ENCODE data around the gene BLOC1S4. TPM values are rescaled to one million over a fixed set of nuclear protein-coding genes. Genes with fewer than 3 reads are reported as not detected.
"Not testable (repeated sequence)": the region's sequence is repeated elsewhere in the genome, so short reads cannot be mapped to it uniquely, and the experiment has no call there.

Gene BLOC1S4, protein sequence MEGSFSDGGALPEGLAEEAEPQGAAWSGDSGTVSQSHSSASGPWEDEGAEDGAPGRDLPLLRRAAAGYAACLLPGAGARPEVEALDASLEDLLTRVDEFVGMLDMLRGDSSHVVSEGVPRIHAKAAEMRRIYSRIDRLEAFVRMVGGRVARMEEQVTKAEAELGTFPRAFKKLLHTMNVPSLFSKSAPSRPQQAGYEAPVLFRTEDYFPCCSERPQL
- 10 to 100 TPM in 2 of 12 donors, 1 to 10 TPM in 9, not detected in 1; 6.0 to 13.6 (median 7.5) TPM for polyA plus RNA-seq (ENCODE audit: insufficient read length in 12 of 12)
- long read RNA-seq, donor 1, transcript BLOC1S4-201 (1 exons, 1,617 nt) = major isoform, 36 of 36 reads
- long read RNA-seq, donor 1, partial matches to known transcripts = 0 of 36 reads
- long read RNA-seq, donor 1, other reads (novel, unspliced or antisense) = 0 of 36 reads
- long read RNA-seq, donor 2, transcript BLOC1S4-201 (1 exons, 1,617 nt) = major isoform, 21 of 21 reads
- long read RNA-seq, donor 2, partial matches to known transcripts = 0 of 21 reads
- long read RNA-seq, donor 2, other reads (novel, unspliced or antisense) = 0 of 21 reads
- long read RNA-seq, donor 3, transcript BLOC1S4-201 (1 exons, 1,617 nt) = major isoform, 10 of 10 reads
- long read RNA-seq, donor 3, partial matches to known transcripts = 0 of 10 reads
- long read RNA-seq, donor 3, other reads (novel, unspliced or antisense) = 0 of 10 reads
- long read RNA-seq, donor 4 = 0 reads
- long read RNA-seq, donor 5, transcript BLOC1S4-201 (1 exons, 1,617 nt) = major isoform, 23 of 23 reads
- long read RNA-seq, donor 5, partial matches to known transcripts = 0 of 23 reads
- long read RNA-seq, donor 5, other reads (novel, unspliced or antisense) = 0 of 23 reads
- long read RNA-seq, donor 6, transcript BLOC1S4-201 (1 exons, 1,617 nt) = major isoform, 9 of 9 reads
- long read RNA-seq, donor 6, partial matches to known transcripts = 0 of 9 reads
- long read RNA-seq, donor 6, other reads (novel, unspliced or antisense) = 0 of 9 reads
- long read RNA-seq, donor 7, transcript BLOC1S4-201 (1 exons, 1,617 nt) = major isoform, 7 of 7 reads
- long read RNA-seq, donor 7, partial matches to known transcripts = 0 of 7 reads
- long read RNA-seq, donor 7, other reads (novel, unspliced or antisense) = 0 of 7 reads
- long read RNA-seq, donor 8, transcript BLOC1S4-201 (1 exons, 1,617 nt) = major isoform, 20 of 20 reads
- long read RNA-seq, donor 8, partial matches to known transcripts = 0 of 20 reads
- long read RNA-seq, donor 8, other reads (novel, unspliced or antisense) = 0 of 20 reads
- long read RNA-seq, donor 9, transcript BLOC1S4-201 (1 exons, 1,617 nt) = major isoform, 7 of 7 reads
- long read RNA-seq, donor 9, partial matches to known transcripts = 0 of 7 reads
- long read RNA-seq, donor 9, other reads (novel, unspliced or antisense) = 0 of 7 reads
- long read RNA-seq, donor 10, transcript BLOC1S4-201 (1 exons, 1,617 nt) = major isoform, 22 of 22 reads
- long read RNA-seq, donor 10, partial matches to known transcripts = 0 of 22 reads
- long read RNA-seq, donor 10, other reads (novel, unspliced or antisense) = 0 of 22 reads
- long read RNA-seq, donor 11, transcript BLOC1S4-201 (1 exons, 1,617 nt) = major isoform, 23 of 23 reads
- long read RNA-seq, donor 11, partial matches to known transcripts = 0 of 23 reads
- long read RNA-seq, donor 11, other reads (novel, unspliced or antisense) = 0 of 23 reads

DNA sequence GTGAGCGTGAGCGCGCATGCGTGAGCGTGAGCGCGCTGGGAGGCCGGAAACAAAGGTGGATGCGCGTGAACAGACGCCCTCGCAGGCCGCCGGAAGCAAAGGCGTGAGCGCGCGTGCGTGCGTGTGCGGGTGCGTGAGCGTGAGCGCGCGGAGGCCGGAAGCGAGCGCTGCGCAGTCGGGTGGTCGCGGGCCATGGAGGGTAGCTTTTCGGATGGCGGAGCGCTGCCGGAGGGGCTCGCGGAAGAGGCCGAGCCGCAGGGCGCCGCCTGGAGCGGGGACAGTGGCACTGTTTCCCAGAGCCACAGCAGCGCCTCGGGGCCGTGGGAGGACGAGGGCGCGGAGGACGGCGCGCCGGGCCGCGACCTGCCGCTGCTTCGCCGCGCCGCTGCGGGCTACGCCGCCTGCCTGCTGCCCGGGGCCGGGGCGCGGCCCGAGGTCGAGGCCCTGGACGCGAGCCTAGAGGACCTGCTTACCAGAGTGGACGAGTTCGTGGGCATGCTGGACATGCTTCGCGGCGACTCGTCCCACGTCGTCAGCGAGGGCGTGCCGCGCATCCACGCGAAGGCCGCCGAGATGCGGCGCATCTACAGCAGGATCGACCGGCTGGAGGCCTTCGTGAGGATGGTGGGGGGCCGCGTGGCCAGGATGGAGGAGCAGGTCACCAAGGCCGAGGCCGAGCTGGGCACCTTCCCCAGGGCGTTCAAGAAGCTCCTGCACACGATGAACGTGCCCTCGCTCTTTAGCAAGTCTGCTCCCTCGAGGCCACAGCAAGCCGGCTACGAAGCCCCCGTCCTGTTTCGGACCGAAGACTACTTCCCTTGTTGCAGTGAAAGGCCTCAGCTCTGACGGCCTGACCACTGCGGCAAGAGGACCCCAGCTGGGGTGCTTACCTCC is at the start of gene BLOC1S4:
TSS of gene BLOC1S4 (plus strand) at position 157 of the 894 bp plus-strand sequence. CDS start at position 193, 36 bp downstream.
- DNase-seq = peak; percentile 94

DNA sequence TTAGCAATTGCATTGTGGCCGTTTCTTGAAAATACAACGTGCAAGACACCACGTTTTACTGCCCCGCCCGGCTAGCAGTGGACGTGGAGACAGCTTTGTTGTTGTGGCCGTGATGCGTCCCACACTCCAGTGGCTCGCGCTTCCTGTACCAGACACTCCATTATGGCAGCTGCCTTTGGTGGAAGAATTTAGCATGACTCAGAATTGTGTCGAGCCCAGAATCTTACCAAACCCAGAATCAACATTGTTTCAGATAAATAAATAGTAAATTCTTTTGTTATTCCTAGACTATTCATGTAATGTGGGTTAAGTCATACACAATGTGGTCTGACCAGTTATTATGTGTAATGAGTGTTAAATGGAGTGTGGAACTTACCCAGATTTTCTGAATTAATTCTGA is 47.6 kb upstream of the BLOC1S4 start:
- no peak for DNase-seq

DNA sequence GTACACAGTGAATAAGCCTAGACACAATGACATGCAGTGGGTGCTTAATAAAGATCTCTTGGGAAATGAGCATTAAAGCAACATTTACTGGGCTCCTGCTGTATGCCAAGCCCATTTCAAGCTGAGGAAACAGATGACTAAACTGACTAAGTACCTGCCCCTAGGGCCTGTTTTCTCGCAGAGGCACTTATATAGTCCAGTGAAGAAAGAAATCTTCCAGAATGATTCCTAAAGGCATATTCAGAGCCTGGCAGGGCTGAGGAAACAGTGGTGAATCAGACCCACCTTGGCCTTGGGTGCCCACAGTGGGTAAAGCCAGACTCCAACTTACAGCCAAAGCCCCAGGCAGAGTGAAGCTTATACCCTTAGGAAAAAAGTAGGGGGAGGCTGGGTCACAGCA is 44.3 kb upstream of the BLOC1S4 start:
- no peak for DNase-seq

DNA sequence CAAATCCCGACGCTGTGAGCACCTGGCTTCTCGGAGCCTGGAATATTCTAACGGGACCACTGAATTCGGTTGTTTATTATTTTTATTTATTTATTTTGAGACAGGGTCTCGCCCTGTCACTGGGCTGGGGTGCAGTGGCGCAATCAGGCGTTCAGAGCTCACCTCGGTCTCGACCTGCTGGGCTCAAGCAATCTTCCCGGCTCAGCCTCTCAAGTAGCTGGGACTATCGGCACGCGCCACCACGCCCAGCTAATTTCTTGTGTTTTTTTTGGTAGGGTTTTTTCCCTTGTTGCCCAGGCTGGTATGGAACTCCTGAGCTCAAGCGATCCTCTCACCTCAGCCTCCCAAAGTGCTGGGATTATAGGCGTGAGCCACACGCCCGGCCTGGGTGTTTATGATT is 43.8 kb upstream of the BLOC1S4 start:
- no peak for DNase-seq

DNA sequence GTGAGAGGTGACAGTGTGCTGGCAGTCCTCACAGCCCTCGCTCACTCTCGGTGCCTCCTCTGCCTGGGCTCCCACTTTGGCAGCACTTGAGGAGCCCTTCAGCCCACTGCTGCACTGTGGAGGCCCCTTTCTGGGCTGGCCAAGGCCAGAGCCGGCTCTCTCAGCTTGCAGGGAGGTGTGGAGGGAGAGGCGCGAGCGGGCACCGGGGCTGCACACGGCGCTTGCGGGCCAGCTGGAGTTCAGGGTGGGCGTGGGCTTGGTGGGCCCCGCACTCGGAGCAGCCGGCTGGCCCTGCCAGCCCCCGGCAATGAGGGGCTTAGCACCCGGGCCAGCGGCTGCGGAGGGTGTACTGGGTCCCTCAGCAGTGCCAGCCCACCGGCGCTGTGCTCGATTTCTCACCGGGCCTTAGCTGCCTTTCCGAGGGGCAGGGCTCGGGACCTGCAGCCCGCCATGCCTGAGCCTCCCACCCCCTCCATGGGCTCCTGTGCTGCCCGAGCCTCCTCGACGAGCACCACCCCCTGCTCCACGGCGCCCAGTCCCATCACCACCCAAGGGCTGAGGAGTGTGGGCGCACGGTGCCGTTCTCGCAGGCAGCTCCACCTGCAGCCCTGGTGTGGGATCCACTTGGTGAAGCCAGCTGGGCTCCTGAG is 43.3 kb upstream of the BLOC1S4 start:
- DNase-seq = not testable (repeated sequence)

DNA sequence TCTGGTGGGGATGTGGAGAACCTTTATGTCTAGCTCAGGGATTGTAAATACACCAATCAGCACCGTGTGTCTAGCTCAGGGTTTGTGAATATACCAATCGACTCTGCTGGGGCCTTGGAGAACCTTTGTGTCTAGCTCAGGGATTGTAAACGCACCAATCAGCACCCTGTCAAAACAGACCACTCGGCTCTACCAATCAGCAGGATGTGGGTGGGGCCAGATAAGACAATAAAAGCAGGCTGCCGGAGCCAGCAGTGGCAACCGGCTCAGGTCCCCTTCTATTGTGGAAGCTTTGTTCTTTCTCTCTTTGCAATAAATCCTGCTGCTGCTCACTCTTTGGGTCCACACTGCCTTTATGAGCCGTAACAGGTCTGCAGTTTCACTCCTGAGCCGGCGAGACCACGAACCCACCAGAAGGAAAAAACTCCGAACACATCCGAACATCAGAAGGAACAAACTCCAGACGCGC is 42.7 kb upstream of the BLOC1S4 start:
- not testable (repeated sequence) for DNase-seq

DNA sequence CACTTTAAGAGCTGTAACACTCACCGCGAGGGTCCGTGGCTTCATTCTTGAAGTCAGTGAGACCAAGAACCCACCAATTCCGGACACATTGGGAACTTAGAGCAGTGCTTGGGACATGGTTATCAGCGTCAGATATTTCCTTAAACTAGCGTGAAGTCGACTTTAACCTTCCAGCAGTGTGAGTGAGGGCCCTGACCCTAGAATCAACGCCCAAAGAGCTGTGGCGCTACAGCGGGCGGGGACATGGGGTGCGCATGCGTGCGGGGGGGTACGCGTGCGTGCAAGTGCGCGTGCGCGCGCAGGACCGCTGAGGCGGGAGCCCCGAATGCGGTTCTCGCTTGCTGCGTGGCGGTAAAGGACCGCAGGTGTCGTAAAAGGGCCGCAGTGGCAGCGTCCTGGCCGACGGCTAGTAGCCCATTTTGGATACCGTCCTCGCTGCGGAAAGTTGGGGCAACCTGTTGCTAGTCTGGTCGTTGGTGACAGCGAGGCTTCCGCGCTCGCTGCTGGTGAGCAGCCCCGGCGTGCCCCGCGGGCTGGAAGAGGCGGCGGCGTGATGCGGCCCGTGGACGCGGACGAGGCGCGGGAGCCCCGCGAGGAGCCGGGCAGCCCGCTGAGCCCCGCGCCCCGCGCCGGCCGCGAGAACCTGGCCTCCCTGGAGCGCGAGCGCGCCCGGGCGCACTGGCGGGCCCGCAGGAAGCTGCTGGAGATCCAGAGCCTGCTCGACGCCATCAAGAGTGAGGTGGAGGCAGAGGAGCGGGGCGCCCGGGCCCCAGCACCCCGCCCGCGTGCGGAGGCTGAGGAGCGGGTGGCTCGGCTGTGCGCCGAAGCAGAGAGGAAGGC is 42.1 kb upstream of the BLOC1S4 start:
- peak; percentile 96 for DNase-seq

DNA sequence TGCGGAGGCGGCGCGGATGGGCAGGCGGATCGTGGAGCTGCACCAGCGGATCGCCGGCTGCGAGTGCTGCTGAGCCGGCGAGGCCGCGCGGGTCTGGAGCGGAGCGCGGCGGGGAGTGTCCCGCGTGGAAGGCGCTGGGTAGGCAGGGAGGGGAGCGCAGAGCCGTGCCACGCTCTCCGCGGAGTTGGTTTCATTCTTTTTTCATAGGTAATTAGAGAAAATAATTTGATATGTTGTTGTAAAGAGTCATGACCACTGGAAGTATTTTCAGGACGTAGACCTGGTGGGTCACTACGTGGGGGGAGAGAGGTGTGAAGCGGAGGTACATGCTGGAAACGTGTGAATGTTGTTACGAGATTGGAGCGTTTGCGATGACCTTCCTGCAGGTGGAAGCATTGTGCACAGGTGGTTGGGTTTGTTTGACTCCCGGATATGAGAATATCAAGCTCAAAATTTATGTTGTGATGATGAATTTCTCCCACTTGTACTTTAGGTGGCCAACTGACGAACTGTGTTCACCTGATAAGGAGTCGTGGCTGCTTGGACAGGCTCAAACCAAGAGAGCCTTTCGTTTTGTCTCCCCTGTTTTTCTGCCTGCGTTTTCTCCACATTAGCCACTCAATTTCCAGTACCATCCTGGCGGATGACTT is 41.3 kb upstream of the BLOC1S4 start:
- DNase-seq = no peak

DNA sequence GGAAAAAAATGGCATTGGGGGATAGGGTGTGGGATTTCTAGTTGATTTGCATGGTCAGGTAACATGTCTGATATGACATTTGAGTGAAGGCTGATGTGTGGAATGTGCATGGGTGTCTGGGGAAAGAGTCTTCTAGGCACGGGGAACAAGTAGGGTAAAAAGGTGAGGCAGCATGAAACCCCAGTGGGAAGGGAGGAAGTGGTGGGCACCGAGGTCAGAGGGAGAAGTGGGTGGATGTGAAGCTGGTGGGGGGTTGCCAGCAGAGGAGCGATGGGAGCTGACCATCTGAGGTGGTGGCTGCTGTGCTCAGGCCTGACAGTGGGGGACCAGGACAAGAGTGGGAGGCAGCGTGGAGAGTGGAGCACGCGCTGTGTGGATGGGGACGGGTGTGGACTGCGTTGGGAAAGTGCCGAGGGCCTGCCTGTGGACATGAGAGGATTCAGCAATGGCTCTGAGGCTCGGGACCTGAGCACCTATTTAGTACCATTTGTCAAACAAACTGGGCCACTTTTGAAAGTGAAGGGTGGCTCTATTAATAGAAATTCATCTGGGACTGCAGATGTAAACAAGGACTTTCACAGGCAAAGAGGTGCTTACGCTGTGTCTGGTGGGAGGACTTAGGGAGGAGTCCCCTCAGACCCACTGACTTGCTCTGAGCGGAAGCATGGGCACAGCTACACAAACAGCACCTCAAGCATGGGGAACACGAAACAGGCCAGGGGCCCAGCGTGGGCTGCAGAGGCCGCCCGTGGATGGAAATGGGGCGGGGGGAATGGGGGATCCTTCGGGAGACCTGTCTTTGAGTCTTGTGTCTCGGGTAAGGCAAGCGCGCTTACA is 39.0 kb upstream of the BLOC1S4 start:
- DNase-seq = no peak

DNA sequence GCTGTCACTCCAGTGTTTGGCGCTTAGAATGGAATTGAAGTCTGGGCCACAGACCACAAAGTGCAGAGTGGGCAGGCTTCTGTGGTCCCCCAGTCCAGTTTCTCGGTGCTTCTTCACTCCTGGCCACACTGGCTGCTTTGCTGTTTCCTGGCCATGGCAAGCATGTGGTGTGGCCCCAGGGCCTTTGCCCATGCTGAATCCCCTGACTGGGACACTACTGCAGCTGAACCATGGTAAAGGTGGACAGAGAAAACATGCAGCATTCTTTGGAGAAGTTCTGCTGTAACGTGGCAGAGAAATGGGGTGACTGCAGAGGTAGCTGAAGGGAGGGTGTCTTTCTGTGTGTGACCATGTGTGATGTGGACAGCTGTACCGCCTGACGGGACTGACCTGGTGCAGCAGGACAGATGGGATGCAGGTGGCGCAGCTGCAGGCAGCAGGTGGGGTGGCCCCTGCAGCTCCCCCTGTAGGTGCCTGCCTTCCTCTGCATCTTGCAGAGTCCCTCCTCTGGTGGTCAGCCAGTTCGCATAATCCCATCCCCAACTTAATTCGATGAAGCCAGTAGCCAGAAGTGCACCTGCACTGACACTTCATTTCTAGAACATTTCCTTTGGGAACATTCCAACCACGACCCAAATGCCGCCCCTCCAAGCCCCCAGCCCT is 35.5 kb upstream of the BLOC1S4 start:
- no peak for DNase-seq

DNA sequence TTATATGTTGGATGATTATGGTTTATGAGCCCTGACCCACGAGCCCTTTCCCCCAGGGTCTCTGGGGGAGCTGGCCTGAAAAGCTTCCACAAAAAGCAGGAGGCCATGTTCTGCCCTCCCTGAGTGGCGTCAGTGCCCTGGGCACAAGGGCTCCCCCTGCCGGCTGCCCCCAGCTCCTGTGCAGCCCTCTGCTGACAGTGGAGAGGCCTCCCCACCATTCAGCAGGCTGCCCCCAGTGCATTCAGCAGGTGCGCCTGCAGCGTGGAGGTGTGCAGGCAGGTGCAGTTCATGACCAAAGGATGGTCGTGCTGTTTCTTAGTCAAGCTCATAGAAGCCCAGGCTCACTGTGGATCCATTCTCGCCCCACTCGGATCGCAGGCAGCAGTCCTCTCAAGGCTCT is 34.8 kb upstream of the BLOC1S4 start:
- no peak for DNase-seq

DNA sequence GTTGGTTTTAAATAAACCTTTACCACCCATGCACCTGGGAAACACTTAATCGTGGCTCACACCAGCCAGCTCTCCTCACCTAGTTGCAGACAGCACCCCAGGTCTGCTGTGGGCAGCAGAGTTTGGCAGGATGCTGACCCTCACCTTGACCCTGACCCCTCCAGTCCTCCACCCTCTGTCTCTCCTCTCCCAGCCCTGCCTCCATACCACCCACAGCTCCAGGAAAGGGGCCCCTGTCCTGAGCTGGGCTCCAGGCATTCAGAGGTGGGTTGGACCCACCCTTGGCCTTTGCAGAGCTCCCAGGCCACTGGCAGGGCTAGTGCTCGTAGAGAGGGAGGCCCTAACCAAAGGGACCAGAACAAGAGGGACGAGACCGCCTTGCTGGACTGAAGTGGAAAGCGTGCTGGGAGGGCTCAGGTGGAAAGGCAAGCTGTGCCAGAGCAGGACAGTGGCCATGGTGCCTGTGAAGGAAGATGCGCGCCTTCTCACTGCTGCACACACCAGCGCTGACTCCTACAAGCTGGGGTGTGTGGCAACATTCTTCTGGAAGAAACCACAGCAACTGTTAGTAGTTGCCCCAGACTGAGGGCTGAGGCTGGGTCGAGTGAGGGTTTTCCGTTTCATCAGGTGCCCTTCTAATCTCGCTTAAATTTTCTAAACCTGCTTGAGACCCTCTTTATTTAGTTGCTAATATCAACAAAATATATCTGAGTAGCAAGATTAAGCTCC is 32.9 kb upstream of the BLOC1S4 start:
- DNase-seq = no peak

DNA sequence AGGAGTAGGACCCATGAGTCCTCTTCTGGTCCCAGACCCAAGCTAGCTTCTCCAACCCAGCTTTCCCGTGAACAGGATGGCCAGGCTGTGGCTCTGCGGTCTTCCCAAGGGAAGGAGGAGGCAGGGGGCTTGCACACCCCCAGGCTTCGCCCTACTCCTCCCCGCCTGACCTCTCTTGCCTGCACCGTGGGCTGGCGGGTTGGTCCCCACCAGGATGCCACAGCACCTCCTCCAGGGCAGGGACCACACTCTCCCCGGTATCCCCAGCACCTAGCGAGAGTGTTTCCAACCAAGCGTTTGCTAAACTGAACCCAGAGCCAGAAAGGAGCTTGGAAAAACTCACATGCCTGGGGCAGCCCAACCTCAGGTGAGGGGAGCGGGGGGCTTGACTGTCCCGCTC is 31.3 kb upstream of the BLOC1S4 start:
- no peak for DNase-seq

DNA sequence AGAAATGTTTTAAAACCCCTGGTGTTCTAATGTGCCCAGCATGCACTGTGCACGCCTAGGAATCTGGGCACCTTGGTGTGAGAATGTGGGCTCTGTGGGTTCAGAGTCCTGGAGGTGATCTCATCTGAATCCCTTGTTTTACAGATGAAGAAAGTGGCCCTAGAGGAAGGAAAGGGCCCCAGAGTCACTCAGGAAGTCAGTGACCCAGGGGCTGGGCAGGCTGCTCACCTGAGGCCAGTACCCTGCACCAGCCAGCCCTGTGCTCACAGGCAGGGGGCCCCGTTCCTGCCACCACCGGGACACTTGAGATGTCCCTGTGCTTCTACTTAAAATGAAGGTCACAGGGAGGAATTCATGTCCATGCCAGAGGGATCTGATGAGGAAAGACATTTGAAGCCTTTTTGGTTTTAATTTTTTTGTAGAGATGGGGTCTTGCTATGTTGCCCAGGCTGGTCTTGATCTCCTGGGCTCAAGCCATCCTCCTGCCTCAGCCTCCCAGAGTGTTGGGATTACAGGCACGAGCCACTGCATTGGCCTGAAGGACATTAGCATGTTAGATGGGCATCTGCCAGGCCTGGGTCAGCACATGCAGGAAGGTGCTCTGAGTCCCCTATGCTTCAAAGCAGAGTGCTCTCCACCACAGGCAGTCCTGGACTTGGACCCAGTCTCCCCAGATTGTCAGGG is 29.7 kb upstream of the BLOC1S4 start:
- no peak for DNase-seq

All from muscle of arm (tissue), 14 donors.